NCI-H345 (cell line): ENCODE measurements around the gene TRMT2B.
"Not testable (repeated sequence)": the region's sequence is repeated elsewhere in the genome, so short reads cannot be mapped to it uniquely, and the experiment has no call there.

Source experiments
- DNase-seq: peaks from one replicate; lab custom pipeline; 2025; lab: John Stamatoyannopoulos, UW

Gene TRMT2B

GRCh38 chrX:101051549-101052302 is at the start of gene TRMT2B:
Gene TRMT2B, minus strand, starts transcription at chrX:101052111. Its CDS starts 9,822 bp downstream, at chrX:101042289.
- peak; percentile 73 for DNase-seq

- peak; percentile 95 for DNase-seq
These were observed 45.9 kb upstream of the TRMT2B start, which contains the start of gene CENPI for GRCh38 chrX:101097546-101098453. Gene CENPI, plus strand, starts transcription at chrX:101098204. Its CDS starts 2,867 bp downstream, at chrX:101101071.

GRCh38 chrX:101091817-101092216 is 39.9 kb upstream of the TRMT2B start:
- DNase-seq: no peak

- DNase-seq: no peak
These were observed 29.3 kb upstream of the TRMT2B start for GRCh38 chrX:101081231-101081630.

- DNase-seq: no peak
These were observed 28.6 kb upstream of the TRMT2B start for GRCh38 chrX:101080326-101081124.

- DNase-seq: no peak
These were observed 27.9 kb upstream of the TRMT2B start for GRCh38 chrX:101079736-101080270.

GRCh38 chrX:101078716-101079598 is 27.0 kb upstream of the TRMT2B start, which contains the start of gene TMEM35A:
Gene TMEM35A, plus strand, starts transcription at chrX:101078879. Its CDS starts 124 bp downstream, at chrX:101079003.
- DNase-seq: peak; percentile 24

GRCh38 chrX:101071582-101071981 is 19.7 kb upstream of the TRMT2B start:
- DNase-seq: no peak

- no peak for DNase-seq
These were observed 10.3 kb upstream of the TRMT2B start for GRCh38 chrX:101062176-101062575.

GRCh38 chrX:101057093-101057714 is 5.3 kb upstream of the TRMT2B start:
- no peak for DNase-seq

- not testable (repeated sequence) for DNase-seq
These were observed 4.6 kb upstream of the TRMT2B start for GRCh38 chrX:101056551-101056950.

GRCh38 chrX:101051153-101051548 is 760 bp downstream of the TRMT2B start:
- no peak for DNase-seq

- no peak for DNase-seq
These were observed 11.7 kb downstream of the TRMT2B start for GRCh38 chrX:101040197-101040596.

GRCh38 chrX:101037231-101037630 is 14.7 kb downstream of the TRMT2B start:
- DNase-seq: no peak

GRCh38 chrX:101029665-101030064 is 22.2 kb downstream of the TRMT2B start:
- no peak for DNase-seq

- DNase-seq: no peak
These were observed 23.3 kb downstream of the TRMT2B start for GRCh38 chrX:101028562-101028961.

- DNase-seq: no peak
These were observed 26.8 kb downstream of the TRMT2B start for GRCh38 chrX:101025126-101025525.

- DNase-seq: no peak
These were observed 29.9 kb downstream of the TRMT2B start for GRCh38 chrX:101022020-101022419.

- DNase-seq: not testable (repeated sequence)
These were observed 39.9 kb downstream of the TRMT2B start for GRCh38 chrX:101012031-101012430.

GRCh38 chrX:101009090-101009489 is 42.8 kb downstream of the TRMT2B start:
- DNase-seq: no peak
